HG03095 (cell line): ENCODE results near the gene SOD1.

Experiments
- ATAC-seq: cut with Tn5 transposase; IDR thresholded peaks from one replicate; pipeline ENCODE4 v1.9.1; 2021; ENCODE audit warnings: moderate library complexity; ENCODE audit not compliant: unreplicated experiment

Gene SOD1

DNA sequence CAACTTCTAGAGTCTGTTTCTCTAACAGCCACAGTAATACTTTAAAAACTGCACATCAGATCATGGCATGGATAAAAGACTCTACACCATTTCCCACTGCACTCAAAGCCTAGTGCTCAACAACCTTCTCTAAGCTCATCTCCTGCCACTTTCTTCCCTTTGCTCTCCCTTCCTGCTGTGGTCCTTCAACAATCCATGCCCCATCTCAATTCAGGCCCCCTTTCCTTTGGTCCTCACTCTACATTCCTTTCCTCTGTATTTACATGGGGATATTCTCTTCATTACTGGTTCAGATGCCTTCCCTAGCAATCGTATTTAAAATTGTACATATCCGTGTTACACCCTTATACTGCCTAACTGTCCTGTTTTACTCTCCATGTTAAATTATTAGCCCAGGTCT lies 19.0 kb downstream of the SOD1 start:
- no peak for ATAC-seq

DNA sequence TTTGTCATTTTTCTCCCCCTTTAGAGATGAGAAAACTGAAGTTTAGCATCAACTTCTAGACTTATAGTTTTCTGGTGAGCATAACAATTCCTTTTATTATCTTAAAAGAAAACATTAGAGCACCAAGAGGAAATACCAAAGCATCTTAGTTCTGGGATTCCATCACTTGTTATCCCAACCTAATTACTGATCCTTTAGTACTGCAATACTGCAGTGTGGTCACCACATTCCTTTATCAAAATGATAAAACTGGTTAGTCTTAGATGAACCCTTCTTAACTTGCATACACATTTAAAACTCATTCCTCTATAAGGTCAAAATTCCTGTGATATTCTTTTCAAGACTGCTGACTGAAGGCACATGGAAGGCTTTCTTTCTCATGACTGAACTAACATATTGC lies 23.1 kb downstream of the SOD1 start:
- ATAC-seq = no peak

DNA sequence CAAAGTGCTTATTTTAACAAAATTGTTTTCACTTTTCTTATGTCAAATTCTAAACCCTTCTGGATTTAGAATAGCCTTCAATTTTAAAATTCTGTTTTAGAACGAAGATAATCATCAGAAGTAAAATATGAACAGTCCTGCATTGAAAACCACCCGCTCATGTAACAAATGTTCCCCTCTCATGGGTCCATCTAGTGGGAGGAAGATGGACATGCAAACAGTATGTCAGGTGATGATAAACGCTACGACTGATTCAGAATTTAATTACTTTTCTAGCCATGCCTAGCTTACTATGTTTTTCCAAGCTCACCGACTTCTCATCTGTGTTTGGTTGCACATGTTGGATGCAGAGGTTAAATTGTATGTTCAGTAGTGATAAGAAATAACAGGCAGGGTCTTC lies 23.5 kb downstream of the SOD1 start:
- ATAC-seq = no peak

DNA sequence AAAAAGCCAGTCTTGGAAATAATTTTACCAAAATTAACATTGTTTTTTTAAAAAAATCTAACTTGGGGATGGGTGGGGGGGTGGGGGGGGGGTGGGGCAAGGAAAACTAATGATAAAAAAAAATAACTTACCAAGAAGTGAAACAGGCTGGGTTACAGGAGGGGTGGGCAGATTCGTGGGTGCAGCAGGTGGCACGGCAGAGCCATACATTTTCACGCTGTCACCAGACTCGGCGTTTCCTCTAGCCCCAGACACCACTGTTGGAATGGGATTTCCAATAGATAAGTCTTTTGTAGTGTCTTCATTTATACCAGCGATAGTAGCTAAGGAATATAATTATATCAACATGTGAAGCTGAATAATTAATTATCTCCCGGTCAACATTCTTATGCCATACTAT lies 25.4 kb downstream of the SOD1 start:
- ATAC-seq = no peak

DNA sequence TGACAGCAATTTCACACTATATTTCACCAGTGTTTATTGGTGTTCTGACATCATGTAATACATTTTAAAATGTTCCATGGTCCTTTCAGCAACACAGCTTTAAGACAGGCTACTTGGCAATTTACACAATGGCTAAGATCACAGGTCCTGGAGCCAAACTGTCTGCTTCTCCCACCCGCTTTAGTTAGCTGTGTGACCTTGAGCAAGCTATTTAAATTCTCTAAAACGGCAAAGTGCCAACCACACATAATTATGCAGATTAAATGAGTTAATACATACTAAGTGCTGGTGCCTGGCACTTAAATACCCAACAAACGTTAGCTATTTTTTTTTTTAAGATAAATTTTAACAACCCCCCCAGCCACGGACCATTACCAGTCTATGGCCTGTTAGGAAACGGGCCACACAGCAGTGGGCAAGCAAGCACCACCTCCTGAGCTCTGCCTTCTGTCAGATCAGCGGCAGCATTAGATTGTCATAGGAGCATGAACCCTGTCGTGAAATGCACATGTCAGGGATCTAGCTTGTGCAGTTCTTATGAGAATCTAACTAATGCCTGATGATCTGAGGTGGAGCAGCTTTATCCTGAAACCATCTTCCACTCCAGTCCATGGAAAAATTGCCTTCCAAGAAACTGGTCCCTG lies 26.9 kb downstream of the SOD1 start:
- no peak for ATAC-seq

DNA sequence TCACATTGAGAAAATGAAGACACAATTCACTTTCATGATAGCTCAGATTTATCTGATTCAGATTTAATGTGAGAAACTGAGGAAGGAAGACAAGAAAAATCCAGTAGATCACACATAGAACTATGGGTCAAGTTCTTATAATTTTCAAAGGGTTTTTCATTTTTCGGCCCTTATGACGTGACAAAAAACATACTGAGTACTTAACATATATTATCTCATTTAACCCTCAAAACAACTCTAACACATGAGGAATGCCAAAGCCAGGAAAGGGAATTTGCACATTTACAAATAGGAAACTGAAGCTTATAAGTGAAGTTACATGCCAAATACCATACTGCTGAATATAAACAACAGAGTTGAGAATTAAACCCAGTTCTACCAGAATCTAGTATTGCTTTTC lies 27.6 kb downstream of the SOD1 start:
- no peak for ATAC-seq

DNA sequence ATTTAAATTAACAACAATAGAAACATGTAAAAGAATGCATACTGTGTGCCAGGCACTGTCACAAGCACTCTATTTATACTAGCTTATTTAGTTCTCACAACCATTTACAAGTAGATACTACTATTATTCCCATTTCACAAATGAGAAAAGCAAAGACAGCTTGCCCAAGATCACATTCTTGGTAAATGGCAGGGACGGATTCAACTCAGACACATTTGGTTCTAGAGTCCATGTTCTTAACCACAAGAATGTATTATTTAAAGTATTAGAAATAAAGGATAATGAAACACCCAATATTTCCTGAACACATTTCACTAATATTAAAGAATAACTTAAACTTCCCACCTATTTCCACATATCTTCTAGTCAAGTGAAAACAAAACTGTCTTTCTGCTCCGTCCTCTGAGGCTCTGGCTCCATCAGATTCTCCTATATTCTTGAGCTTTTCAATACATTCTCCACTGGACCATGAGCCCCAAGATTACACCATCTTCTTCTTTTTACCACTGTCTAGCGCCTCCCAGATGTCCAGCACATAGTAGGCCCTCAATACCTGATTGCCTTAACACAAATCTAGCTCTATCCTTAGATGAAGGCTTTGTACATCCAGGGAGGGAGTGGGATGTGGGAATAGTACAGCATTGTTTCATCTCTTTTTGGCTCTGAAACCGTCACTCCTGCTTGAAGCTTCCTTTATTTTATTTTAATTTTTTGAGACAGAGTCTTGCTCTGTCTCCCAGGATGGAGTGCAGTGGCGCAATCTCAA lies 29.3 kb downstream of the SOD1 start:
- no peak for ATAC-seq

DNA sequence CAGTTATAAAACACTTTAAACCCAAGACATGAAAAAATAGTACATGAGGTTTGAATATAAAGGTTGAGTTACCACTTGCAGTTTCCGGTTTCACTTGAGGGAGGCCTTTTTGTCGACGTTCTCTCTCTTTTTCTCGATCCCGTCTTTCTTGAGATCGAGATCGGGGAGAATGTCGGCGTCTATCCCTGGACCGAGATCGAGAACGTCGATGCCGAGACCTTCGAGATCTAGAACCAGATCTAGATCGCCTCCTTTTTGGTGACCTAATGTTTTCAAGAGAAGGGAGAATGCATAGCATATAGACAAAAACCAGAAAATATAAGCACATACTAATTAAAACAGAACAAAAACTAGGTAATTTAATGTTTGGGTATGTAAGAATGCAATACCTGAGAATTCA lies 33.7 kb downstream of the SOD1 start:
- no peak for ATAC-seq

DNA sequence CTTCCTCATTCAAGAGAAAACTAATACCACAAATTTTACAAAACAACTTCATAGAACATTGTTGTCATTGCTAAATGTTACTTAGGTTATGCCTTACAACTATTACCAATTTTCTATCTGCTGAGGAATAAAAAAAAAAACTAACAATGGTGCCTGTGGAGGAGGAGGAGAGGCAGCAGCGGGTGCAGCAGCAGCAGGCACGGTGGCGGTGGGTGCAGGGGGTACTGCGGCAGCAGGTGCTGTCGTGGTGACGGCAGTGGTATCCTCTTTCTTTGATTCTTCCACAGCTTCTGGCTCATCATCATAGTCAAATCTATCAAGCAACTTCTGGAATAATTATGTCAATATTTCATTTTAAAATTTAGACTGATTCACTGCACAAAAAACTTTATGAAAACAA lies 36.9 kb downstream of the SOD1 start:
- no peak for ATAC-seq

DNA sequence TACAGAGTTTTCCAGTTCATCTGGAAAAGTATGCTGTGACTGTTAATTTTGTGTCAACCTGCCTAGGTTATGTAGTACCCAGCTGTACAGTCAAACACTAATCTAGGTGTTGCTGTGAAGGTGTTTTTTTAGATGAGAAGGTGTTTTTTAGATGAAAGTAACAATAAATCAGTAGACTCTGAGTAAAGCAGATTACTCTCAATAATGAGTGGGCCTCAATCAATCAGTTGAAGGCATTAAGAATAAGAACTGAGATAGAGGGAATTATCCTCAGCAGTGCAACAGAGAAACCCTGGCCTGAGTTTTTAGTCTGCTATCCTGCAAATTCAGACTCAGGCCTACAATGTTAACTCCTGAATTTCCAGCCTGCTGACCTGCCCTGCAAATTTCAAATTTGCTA lies 39.0 kb downstream of the SOD1 start:
- ATAC-seq = no peak

DNA sequence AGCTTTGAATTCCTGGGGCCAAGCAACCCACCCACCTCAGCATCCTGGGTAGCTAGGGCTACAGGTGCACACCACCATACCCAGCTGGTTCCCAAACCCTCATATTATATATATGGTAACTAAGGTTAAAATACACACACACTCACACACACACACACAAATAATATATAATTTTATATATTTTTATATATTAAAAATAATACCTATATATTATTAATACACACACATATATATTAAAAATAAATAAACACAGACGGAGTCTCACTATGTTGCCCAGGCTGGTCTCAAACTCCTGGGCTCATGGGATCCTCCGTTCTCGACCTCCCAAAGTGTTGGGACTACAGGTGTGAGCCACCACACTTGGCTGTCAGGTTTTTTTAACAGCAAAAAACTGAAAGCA lies 40.5 kb downstream of the SOD1 start:
- no peak for ATAC-seq

DNA sequence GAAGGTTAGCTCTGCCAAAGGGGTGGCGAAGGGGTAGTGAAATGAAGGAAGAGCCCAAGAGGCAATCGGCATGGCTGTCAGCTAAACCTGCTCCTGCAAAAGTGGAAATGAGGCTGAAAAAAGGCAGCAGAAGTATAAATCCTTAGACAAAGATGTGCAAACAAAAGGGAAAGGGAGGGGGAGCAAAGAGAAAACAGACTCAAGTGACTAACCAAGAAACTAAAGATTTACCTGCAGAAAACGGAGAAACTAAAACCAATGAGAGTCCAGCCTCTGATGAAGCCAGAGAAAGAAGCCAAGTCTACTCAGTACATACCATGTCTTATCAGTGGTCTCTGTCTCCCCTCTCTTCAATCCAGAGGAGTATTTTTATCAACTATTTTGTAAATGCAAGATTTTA lies 47.1 kb downstream of the SOD1 start:
- ATAC-seq = no peak

DNA sequence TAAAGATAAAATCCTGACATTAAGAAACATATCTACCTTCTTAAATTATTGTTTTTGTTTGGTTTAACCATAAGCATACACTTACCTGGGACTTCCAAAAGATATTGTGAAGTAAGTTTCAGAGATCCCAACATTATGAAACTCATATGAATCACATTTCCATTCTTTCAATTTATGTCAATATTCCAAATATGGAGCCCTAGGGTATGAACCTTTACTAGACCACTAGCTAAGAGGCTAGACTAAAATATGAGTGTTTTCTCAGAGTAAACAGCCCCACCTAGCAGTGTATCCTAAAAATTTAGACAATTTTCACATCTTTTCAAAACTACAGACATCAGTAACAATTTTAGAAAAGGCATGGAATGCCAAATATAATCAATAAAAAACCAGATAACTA lies 48.0 kb downstream of the SOD1 start:
- no peak for ATAC-seq

DNA sequence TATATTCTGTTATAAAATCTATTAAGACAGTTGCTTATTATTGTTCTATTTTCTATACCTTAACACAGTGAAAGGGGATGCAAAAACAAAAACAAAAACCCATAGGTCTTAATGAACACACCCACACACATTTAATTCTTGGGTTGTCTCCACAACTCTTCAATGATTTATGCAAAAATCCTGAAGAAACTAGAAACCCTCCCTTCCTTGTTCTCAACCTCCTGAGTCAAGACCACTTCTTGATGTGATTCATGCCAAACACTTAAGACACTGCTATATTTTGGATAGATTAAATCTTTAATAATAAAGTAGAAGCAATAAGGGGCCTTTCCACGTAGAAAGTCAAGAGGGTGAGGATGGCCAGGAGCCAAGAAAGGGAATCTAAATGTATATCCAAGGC lies 49.0 kb downstream of the SOD1 start:
- ATAC-seq = no peak

DNA sequence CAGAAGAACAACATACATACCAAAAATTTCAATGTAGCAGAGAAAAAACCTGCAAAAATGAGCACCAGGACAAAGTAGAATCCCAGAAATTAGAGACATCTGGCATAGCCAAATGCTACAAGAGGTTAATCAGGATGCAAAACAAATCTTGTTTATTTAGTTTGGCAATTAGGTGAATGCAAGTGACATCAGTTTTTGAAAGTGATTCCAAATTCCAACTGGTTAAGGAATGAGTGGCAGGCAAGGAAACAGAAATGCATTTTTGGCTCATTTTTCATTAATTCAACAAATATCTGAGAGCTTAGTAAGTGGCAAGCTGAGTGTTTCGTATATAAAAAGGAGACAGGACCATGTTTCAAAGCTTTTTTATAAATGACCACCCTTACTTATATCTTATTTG lies 51.1 kb downstream of the SOD1 start:
- no peak for ATAC-seq

DNA sequence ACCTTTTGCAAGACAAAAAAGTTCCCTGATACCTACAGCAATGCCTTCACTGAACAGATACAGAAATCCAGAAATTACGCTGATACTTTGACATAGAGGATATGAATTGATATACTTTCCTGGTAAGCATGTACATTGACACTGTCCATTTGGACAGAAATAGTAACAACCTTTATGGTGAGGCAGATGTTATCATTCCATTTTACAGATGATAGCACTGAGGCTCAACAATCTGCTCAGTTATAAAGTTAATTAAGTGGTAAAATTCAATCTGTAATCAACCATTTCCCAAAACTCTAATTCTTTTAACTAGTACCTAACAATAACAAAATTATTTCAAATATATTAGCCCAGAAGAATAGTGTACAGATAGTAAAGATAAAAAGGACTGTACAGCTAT lies 51.8 kb downstream of the SOD1 start:
- no peak for ATAC-seq

DNA sequence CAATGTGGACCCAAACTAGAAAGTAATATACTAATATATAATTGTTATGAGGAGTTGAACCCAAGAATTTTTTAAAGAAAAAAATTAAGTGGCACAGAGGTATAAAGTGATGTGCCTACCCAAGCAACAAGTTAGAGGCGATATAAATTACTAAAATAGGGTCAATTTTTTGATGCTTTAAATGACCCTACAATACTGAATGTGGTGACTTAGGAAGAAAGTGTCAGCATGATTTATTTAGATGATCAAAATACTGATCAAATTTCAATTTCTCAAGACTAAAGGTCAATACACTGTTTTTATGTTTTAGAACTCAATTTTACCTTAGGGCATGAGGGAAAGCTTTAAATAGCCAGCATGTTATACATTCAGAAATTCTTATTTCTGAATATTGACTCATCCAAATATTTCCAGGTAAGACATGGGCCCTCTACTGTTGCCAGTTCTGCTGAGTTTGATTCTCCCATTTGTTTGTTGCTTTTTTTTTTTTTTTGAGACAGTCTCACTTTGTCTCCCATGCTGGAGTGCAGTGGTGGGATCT lies 52.3 kb downstream of the SOD1 start:
- no peak for ATAC-seq

DNA sequence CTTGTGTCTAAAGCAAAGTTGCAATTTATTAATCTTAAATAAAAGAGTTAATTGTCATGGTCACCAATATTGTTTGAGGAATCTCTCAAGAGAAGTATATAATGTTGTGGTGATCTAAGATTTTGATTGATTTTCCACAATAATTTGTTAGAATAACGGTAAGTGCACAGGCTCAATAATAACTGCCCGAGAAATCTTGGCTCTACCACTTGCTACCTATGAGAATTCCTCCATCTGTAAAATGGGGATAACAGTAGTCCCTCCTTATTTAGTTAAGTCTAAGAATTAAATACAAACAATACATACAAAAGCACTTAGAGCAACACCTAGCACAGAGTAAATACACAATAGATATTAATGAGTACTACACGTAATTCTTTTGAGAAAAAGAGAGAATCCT lies 53.6 kb downstream of the SOD1 start:
- no peak for ATAC-seq

DNA sequence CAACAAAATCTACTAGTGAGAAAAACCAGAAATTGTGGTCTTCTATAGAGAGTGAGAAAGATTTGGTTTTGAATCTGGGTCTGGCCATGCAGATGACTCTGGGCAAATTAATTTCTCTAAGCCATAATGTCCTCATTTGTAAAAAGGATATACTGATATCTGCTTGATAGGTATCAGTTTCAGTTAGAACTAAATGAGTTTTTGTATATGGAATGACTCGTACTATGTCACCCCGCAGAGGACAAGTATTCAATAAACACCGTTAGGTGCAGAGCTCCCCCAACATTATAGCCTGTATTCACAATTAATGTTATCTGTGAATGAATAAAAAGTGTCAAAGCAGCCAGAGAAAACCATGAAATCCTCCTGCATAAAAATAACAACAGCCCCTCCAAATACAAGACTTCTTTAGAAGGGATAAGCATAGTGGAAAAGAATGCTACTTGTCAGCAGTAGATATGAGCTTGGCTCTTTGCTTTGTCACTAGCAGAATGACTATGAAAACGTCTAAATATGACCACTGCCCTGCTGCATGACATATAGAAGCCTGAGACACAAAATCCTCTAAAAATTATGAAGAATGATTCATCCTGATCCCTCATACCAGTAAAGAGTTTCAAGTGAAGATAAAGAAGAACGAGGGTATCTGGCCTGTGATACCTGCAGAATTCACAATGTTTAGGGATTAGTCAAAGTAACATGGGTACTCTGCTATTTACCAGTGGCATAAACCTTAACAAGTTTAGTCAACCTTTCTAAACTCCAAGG lies 54.7 kb downstream of the SOD1 start:
- no peak for ATAC-seq

DNA sequence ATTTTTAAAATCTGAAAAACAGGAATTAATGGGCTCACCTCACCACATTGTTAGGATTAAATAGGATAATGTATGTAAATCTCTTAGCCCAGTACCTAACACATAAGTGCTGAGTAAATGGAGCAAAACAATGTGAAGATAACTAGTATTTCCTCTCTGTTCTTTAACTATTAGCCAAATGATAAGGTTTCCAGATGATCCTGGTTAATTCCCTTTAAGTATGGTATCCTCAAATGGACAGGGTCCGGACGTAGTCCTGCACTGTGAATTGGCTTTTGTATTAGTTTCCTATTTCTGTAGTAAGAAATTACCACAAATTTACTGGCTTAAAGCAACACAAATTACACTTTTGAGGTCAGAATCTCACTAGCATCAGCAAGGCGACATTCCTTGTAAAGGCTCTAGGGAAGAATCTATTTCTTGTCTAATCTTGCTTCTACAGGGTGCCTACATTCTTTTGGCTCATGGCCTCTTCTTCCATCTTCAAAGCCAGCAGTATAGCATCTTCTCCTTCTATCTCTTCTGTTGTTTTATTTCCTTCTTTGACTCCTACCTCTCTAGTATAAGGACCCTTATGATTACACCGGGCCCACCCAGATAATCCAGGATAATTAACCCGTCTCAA lies 55.4 kb downstream of the SOD1 start:
- no peak for ATAC-seq

DNA sequence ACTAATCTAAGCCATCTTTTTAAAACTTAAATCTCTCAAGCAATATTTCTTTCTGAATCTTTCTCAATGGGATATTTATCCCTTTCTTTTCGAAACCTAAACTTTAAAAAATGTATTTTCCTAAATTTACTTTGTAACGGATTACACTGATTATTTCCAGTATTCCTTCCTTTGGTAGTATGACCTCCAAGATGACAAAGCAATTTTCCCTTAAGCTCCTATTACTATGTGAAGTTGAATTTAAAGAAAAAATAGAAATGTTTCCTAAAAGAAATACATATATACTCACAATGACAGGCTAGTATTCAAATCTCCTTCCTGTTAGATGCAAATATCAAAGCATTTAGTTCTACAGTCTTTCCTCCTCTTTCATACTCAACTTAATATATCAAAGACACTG lies 56.6 kb downstream of the SOD1 start:
- ATAC-seq = no peak
